Sigmoid colon (tissue), 7 donors: ENCODE measurements around the gene PRMT3. TPM values are rescaled to one million over a fixed set of nuclear protein-coding genes. Genes with fewer than 3 reads are reported as not detected.

Experiments used
- DNase-seq: peaks from one replicate; pipeline ENCODE4 v3.0.0-alpha.2; 2019
- H3K27ac ChIP-seq, 4 donors: fragments of 200-600 bp; sonication (generic); one replicate each; pipeline ENCODE4 v1.5.1; 2016 to 2019; ENCODE audit warnings: mild to moderate bottlenecking in 1 of 4
- H3K27me3 ChIP-seq, 3 donors: fragments of 200-600 bp; sonication (generic); one replicate each; pipeline ENCODE4 v1.5.1; 2019; ENCODE audit warnings: mild to moderate bottlenecking in 1 of 3
- H3K36me3 ChIP-seq, 4 donors: fragments of 200-600 bp; sonication (generic); one replicate each; pipeline ENCODE4 v1.5.1; 2016 to 2019
- H3K4me1 ChIP-seq, 4 donors: fragments of 200-600 bp; sonication (generic); one replicate each; pipeline ENCODE4 v1.5.1; 2017 to 2019
- H3K4me3 ChIP-seq, 4 donors: fragments of 200-600 bp; sonication (generic); one replicate each; pipeline ENCODE4 v1.5.1; 2017 to 2019; ENCODE audit warnings: mild to moderate bottlenecking in 2 of 4, moderate library complexity in 1 of 4
- H3K9me3 ChIP-seq, 4 donors: fragments of 200-600 bp in 3 of 4; sonication (generic) in 3 of 4; one replicate each; pipeline versions ENCODE4 v1.5.1 to v1.6.1; 2013 to 2019
- EP300 ChIP-seq, 4 donors: sonication (generic); formaldehyde crosslinking; IDR thresholded peaks; one replicate each; pipeline ENCODE4 v1.6.1; 2017; ENCODE audit warnings: antibody characterized with exemption in 4 of 4
- POLR2A ChIP-seq, 2 donors: fragments of 450-650 bp; IDR thresholded peaks; one replicate each; pipeline ENCODE4 v1.6.1; 2016; ENCODE audit warnings: antibody characterized with exemption in 2 of 2, mild to moderate bottlenecking in 2 of 2, moderate library complexity in 2 of 2
- POLR2AphosphoS5 ChIP-seq, 4 donors: sonication (generic); formaldehyde crosslinking; IDR thresholded peaks; one replicate each; pipeline ENCODE4 v1.6.1; 2017; ENCODE audit warnings: antibody characterized with exemption in 4 of 4
- WGBS, 2 donors: extraction: QIAGEN DNeasy Blood & Tissue Kit; methylation state at CpG; one replicate each; pipeline ENCODE4 v1.1.7; 2013; 5-methylcytosine and 5-hydroxymethylcytosine counted together
- intact Hi-C: fragments of 100-400 bp; cut with DNase I; formaldehyde crosslinking; loops from one replicate; pipeline ENCODE4 v1.15.1; 2023
- polyA plus RNA-seq, 3 donors: library from polyadenylated mRNA; stranded (reverse); fragments of 200-250 nt; gene quantifications; one replicate each; pipeline ENCODE4 v1.2.3, GENCODE V29; 2013
- total RNA-seq, 4 donors: library from RNA; depleted of rRNA; stranded (reverse); fragments of >200 nt; gene quantifications; one replicate each; pipeline ENCODE4 v1.1.0, GENCODE V29; 2016
- TF ChIP-seq, protein P1 (sequence below), 4 experiments: fragments of 450-650 bp in 3 of 4; fragments of 200-600 bp in 1 of 4; IDR thresholded peaks; one replicate each; pipeline ENCODE4 v1.5.1; 2016 to 2019; ENCODE audit warnings: antibody characterized with exemption in 4 of 4, mild to moderate bottlenecking in 3 of 4, moderate library complexity in 2 of 4
- donor health status: healthy with polysubstance abuse.
- donor health status: Bipolar disorder and iron deficiency.
- donor health status: healthy.

PRMT3 gene
- total and polyA plus RNA-seq, 7 donors: 4.9 to 18.4 (median 15.3) TPM

- no peaks in the 10 kb centered on the region for H3K4me1 ChIP-seq
- intact Hi-C loops: loop anchor here (2.0 to 10.0 kb wide), 2 partner anchors 225 to 799 kb away; no protein-coding TSS in a partner anchor
- TF ChIP-seq, protein P1, sequence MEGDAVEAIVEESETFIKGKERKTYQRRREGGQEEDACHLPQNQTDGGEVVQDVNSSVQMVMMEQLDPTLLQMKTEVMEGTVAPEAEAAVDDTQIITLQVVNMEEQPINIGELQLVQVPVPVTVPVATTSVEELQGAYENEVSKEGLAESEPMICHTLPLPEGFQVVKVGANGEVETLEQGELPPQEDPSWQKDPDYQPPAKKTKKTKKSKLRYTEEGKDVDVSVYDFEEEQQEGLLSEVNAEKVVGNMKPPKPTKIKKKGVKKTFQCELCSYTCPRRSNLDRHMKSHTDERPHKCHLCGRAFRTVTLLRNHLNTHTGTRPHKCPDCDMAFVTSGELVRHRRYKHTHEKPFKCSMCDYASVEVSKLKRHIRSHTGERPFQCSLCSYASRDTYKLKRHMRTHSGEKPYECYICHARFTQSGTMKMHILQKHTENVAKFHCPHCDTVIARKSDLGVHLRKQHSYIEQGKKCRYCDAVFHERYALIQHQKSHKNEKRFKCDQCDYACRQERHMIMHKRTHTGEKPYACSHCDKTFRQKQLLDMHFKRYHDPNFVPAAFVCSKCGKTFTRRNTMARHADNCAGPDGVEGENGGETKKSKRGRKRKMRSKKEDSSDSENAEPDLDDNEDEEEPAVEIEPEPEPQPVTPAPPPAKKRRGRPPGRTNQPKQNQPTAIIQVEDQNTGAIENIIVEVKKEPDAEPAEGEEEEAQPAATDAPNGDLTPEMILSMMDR (IDR thresholded peaks at IDR 0.05): peak; percentile 21 to 73 (median 66)
- no peak for TF ChIP-seq POLR2A (IDR thresholded peaks at IDR 0.05)
- DNase-seq: no peak
- 11 to 15% methylated on average over 6 of the region's 6 CpGs for WGBS, 2 donors
- no peak overlapping the region for H3K27ac ChIP-seq
- no peak overlapping the region for H3K4me3 ChIP-seq
- no peaks in the 10 kb centered on the region for H3K27me3 ChIP-seq
- no peaks in the 10 kb centered on the region for H3K36me3 ChIP-seq
- no peaks in the 10 kb centered on the region for H3K9me3 ChIP-seq
These were observed 33.6 kb upstream of the PRMT3 start for GRCh38 chr11:20353829-20354434.

GRCh38 chr11:20355221-20356219 is 32.0 kb upstream of the PRMT3 start:
- H3K27ac ChIP-seq: no peak overlapping the region
- TF ChIP-seq EP300 (IDR thresholded peaks at IDR 0.05): no peak
- no peak for TF ChIP-seq POLR2A (IDR thresholded peaks at IDR 0.05)
- TF ChIP-seq, protein P1 (IDR thresholded peaks at IDR 0.05): peak in 1 of 4 experiments; percentile 48
- TF ChIP-seq POLR2AphosphoS5 (IDR thresholded peaks at IDR 0.05): no peak

DNA sequence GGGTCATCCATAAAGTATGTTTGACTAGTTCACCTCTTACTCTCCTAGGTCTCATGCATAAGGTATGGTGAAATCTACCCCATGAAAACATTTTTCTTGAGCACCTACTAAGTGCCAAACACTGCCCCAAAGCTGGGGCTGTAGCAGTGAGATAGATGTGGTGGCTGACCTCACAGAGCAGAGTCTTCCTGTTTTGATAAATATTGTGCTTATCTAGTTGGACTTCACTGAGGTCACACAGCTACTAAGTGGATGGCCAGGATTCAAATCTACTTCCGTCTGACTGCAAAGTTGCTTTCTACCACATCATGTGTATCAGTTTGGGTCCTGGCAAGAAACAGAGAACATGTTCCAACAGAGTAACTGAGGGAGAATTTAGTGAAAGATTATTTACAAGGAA is 30.4 kb upstream of the PRMT3 start:
- intact Hi-C loops: loop anchor here (5.0 to 10.0 kb wide), 2 partner anchors 405 to 802 kb away; no protein-coding TSS in a partner anchor
- Histone ChIP-seq H3K9me3 (no peaks in the 10 kb centered on the region), H3K27ac (no peak overlapping the region), H3K4me1 (peaks cover 0 to 8% (median 3%) of the 10 kb centered on the region in 4 donors), H3K27me3 (no peaks in the 10 kb centered on the region), H3K36me3 (no peaks in the 10 kb centered on the region), H3K4me3 (no peak overlapping the region)
- TF ChIP-seq POLR2A (IDR thresholded peaks at IDR 0.05) (no peak), POLR2AphosphoS5 (IDR thresholded peaks at IDR 0.05) (no peak), EP300 (IDR thresholded peaks at IDR 0.05) (no peak)
- TF ChIP-seq, protein P1 (IDR thresholded peaks at IDR 0.05): no peak
- 80 to 91% methylated on average over 1 of the region's 1 CpG for WGBS, 2 donors
- DNase-seq: no peak

More at GRCh38 chr11:20355221-20356219, 32.0 kb upstream of the PRMT3 start:
- no peak for DNase-seq
- Histone ChIP-seq H3K9me3 (no peaks in the 10 kb centered on the region), H3K4me3 (no peak overlapping the region), H3K27me3 (no peaks in the 10 kb centered on the region), H3K36me3 (no peaks in the 10 kb centered on the region), H3K4me1 (peaks cover 0 to 5% (median 3%) of the 10 kb centered on the region in 4 donors)
- WGBS, 2 donors: 18 to 40% methylated on average over 11 to 12 of the region's 12 CpGs
- intact Hi-C loops: loop anchor here (5.0 to 10.0 kb wide), 2 partner anchors 403 to 801 kb away; no protein-coding TSS in a partner anchor

- intact Hi-C loops: no loop called here
- TF ChIP-seq EP300 (IDR thresholded peaks at IDR 0.05) (no peak), POLR2A (IDR thresholded peaks at IDR 0.05) (no peak), POLR2AphosphoS5 (IDR thresholded peaks at IDR 0.05) (no peak)
- TF ChIP-seq, protein P1 (IDR thresholded peaks at IDR 0.05): no peak
These were observed 26.9 kb upstream of the PRMT3 start for GRCh38 chr11:20360650-20361049.

More at GRCh38 chr11:20360650-20361049, 26.9 kb upstream of the PRMT3 start:
- H3K4me3 ChIP-seq: no peak overlapping the region
- H3K27me3 ChIP-seq: no peaks in the 10 kb centered on the region
- 51 to 61% methylated on average over 7 of the region's 7 CpGs for WGBS, 2 donors
- H3K9me3 ChIP-seq: no peaks in the 10 kb centered on the region
- peak overlapping the region in 2 of 4 donors; percentile 50 to 53 for H3K27ac ChIP-seq
- no peaks in the 10 kb centered on the region for H3K36me3 ChIP-seq
- DNase-seq: no peak
- H3K4me1 ChIP-seq: peaks cover 0 to 32% (median 20%) of the 10 kb centered on the region in 4 donors
